Left ventricle myocardium superior (tissue), 1 donor: ENCODE data around the gene GNB3. TPM values are rescaled to one million over a fixed set of nuclear protein-coding genes. Genes with fewer than 3 reads are reported as not detected.

ENCODE experiments used
- ATAC-seq: fragments of 200-7000 bp; cut with Tn5 transposase; one replicate; pipeline ENCODE4 v1.9.1; 2020; ENCODE audit warnings: mild to moderate bottlenecking, moderate library complexity
- DNase-seq: peaks from one replicate; pipeline ENCODE4 v3.0.0-alpha.2; 2020
- intact Hi-C: fragments of 100-400 bp; cut with micrococcal nuclease; formaldehyde crosslinking; loops from one replicate; pipeline ENCODE4 v1.11.0; 2022
- total RNA-seq: library from RNA; stranded (reverse); fragmentation: NEBNext Ultra II Directional; extraction: Animal tissue kit (Norgen Biotek cat#: 25700); gene quantifications from one replicate; pipeline ENCODE4 v1.2.1, GENCODE V29; 2021
- donor health status: DM: no; HTN: yes; CAD: no; lungs with severe emphysema.

Gene GNB3
- total RNA-seq, 1 donor from 2014 or later, result 5.4 TPM

- DNase-seq (no peak), ATAC-seq (no peak)
- intact Hi-C loops, result no loop called here
Measured at GRCh38 chr12:6822426-6823135, 18.1 kb upstream of the GNB3 start.

DNA sequence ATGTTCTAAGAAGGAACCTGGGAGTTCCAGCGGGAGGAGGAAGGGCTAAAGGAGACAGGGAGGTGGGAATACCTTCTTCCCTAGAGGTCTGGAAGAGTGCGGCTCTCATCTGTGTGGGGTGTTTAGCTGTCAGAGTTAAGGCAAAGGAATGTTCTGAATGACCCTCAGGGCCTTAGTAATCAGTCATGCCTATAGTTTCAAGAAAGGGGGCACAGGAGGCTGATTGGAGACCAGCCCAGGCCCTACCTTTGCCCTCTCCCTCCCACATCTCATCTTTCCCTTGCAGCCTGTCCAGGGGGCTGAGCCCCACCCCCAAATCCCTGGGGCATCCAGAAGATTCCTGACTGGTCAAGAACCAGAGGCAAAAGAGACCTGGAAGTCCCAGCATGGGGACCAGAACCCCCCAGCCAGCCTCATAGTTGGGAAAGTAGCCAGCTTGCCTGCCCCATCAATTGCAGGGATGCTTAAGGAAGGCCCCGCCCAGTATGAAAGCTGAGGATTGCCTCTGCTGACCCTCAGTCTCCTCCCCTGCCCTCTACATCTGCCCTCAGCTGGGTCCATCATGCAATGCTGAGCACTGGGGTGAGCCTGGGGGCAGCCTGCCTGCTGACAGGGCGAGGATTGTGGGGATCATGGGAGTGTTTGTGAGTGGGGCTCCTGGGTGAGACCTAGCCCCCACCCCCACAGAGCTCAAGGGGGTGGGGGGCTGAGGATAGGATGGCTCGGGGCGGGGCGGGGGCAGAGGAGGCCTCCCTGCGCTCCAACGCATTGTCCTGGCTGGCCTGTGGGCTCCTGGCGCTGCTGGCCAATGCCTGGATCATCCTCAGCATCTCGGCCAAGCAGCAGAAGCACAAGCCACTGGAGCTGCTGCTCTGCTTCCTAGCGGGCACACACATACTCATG, 17.3 kb upstream of the GNB3 start:
- intact Hi-C loops, result no loop called here

DNA sequence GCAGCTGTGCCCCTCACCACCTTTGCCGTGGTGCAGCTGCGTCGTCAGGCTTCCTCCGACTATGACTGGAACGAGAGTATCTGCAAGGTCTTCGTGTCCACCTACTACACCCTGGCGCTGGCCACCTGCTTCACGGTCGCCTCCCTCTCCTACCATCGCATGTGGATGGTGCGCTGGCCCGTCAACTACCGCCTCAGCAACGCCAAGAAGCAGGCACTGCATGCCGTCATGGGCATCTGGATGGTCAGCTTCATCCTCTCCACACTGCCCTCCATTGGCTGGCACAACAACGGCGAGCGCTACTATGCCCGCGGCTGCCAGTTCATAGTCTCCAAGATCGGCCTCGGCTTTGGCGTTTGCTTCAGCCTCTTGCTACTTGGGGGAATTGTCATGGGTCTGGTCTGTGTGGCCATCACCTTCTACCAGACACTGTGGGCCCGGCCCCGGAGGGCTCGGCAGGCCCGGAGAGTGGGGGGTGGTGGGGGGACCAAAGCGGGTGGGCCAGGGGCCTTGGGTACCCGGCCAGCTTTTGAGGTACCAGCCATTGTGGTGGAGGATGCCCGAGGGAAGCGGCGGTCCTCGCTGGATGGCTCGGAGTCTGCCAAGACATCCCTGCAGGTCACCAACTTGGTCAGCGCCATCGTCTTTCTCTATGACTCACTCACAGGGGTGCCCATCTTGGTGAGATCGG, 16.5 kb upstream of the GNB3 start:
- intact Hi-C loops, result no loop called here
- DNase-seq (no peak), ATAC-seq (no peak)

More for the DNA sequence above, 17.3 kb upstream of the GNB3 start:
- no peak for ATAC-seq
- no peak for DNase-seq

GRCh38 chr12:6824901-6825381, 15.8 kb upstream of the GNB3 start:
- intact Hi-C loops, result loop anchor here (5.0 kb wide), 1 partner anchor 88 kb away; no protein-coding TSS in a partner anchor
- DNase-seq (no peak), ATAC-seq (no peak)

DNA sequence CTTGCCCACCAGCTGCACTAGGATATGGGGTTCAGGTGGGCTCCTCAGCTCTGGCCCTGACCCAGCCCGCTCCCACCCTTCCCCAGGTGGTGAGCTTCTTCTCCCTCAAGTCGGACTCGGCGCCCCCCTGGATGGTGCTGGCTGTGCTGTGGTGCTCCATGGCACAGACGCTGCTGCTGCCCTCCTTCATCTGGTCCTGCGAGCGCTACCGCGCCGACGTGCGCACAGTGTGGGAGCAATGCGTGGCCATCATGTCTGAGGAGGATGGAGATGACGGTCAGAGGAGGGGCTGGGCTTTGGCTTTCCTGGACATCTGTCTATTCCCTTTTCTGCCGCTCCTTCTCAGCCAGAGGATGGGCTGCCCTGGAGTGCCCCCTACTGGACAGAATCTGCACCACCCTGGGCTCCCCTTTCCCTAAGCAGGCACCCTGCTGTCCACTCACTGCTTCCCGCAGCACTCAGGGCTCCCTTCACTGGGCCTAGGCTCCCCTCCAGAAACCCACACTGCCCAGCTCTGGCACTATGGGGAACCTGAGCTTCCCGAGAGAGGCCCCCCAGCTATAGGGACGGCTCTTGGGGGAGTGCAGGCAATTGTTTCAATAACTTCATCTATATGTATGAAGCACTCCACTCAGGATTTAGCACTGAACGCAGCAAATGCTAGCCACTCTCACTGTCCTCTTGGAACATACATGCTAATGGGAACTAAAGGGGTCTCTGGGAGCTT, 15.2 kb upstream of the GNB3 start:
- DNase-seq (peak; percentile 90), ATAC-seq (peak; percentile 55)
- intact Hi-C loops, result loop anchor here (5.0 kb wide), 1 partner anchor 88 kb away; no protein-coding TSS in a partner anchor

- DNase-seq (no peak), ATAC-seq (no peak)
- intact Hi-C loops, result loop anchor here (5.0 kb wide), 1 partner anchor 89 kb away; no protein-coding TSS in a partner anchor
Measured at GRCh38 chr12:6826125-6826733, 14.5 kb upstream of the GNB3 start.

DNA sequence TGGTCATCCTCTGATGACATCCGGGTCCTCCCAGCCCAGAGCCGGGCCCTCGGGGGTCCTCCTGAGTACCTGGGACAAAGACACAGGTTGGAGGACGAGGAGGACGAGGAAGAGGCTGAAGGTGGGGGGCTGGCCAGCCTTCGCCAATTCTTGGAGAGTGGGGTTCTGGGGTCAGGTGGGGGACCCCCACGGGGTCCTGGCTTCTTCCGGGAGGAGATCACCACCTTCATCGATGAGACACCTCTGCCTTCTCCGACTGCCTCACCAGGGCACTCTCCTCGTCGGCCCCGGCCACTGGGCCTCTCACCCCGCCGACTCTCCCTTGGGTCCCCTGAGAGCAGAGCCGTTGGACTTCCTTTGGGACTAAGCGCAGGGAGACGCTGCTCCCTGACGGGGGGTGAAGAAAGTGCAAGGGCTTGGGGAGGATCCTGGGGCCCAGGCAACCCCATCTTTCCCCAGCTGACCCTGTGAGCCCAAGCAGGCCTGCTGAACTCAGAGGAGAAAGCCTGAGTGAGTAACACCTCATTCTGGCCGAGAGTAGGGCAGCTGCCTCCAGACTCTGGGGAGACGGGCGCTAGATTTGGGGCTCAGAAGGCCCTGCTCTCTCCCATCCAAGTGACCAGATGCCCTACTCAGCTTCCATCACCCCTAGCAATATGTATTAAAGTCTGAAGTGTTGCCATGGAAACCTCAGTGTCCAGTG, 13.8 kb upstream of the GNB3 start:
- no peak for ATAC-seq
- intact Hi-C loops, result loop anchor here (5.0 kb wide), 1 partner anchor 90 kb away; no protein-coding TSS in a partner anchor
- no peak for DNase-seq

DNA sequence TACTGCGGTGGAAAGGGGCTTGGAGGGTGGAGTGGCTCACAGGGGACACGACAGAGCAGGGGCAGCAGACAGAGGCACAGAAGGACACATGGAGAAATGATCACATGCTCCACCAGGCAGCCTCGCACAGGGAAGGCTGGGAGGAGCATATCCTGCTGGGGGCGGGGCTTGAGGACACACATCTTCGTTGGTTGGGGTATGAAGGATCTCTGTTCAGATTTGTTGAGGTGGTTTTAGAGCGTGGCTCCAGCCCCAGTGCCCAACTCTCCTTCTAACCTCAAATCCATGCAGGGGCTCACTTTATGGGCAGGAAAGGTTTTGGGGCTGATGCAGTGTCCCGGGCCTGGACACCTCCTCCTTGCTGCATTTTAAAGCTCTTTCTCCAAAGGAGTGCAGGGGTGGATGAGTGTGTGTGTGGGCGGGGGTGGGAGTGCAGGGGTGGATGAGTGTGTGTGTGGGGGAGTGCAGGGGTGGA, 13.3 kb upstream of the GNB3 start:
- ATAC-seq (peak; percentile 66), DNase-seq (peak; percentile 92)
- intact Hi-C loops, result loop anchor here (5.0 kb wide), 1 partner anchor 90 kb away; no protein-coding TSS in a partner anchor

DNA sequence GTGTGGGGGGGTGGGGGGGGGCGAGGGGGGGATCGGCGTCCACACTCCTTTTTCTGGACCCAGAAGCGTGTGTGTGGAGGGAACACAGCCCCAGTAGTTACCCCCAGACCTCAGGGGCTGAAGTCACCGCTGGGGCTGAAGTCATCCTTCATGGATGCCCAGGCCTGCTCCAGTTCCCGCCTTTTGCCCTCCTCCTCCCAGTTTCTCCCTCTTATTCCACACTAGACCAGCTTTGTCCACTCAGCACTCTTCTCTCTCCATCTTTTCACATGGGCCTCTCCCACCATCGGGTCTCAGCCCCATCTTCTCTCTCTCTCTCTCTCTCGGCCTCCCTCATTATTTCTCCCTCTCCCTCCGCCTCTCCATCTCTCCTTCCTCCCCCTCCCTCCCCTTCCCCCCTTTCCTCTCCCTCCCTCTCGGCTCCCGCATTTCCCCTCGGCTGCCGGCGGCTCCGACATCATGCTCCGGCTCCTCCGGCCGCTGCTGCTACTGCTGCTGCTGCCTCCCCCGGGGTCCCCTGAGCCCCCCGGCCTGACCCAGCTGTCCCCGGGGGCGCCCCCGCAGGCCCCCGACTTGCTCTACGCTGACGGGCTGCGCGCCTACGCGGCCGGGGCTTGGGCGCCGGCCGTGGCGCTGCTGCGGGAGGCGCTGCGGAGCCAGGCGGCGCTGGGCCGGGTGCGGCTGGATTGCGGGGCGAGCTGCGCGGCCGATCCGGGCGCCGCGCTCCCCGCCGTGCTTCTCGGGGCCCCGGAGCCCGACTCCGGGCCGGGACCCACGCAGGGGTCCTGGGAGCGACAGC, 12.5 kb upstream of the GNB3 start, which contains the start of gene P3H3:
Gene P3H3, plus strand, starts transcription at position 426 of the 799 bp plus-strand sequence. Its CDS starts 34 bp downstream, at position 460.
- DNase-seq (peak; percentile 64), ATAC-seq (peak; percentile 31)

DNA sequence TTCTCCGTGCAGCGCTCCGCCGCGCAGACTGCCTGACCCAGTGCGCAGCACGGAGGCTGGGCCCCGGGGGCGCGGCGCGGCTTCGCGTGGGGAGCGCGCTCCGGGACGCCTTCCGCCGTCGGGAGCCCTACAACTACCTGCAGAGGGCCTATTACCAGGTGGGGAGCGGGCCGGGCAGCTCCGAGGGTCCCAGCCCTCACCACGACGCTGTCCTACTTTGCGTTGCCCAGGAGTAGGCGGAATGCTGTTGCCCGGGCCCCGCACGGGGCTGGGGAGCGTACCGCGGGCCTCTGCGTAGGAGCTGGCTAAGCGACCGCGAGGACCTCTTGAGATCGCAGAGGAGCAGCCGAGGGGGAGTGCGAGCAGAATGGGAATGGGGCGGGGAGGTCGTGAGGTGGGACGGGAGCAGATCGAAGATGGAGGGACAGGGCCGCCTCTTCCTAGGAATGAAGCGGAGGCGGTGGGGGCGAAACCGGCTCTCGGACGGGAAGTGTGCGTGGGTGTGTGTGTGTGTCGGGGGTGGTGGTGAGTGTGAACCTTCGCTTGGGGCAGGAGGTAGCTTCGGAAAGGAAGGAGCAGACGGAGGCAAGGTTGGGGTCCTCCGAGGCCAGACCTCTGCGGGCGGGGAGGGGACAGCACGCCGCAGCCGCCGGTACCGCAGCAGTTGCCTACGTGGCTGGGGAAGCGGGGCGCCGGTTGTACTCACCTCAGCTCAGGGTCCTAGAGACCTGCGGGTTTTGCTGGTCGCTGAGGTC, 11.8 kb upstream of the GNB3 start:
- peak; percentile 63 for DNase-seq
- intact Hi-C loops, result loop anchor here (5.0 kb wide), 1 partner anchor 92 kb away; no protein-coding TSS in a partner anchor
- ATAC-seq, result peak; percentile 29

More for the DNA sequence above, 12.5 kb upstream of the GNB3 start, which contains the start of gene P3H3:
- intact Hi-C loops, result loop anchor here (5.0 kb wide), 1 partner anchor 91 kb away; no protein-coding TSS in a partner anchor

GRCh38 chr12:6829536-6830220, 11.0 kb upstream of the GNB3 start:
- peak; percentile 4 for ATAC-seq
- intact Hi-C loops, result loop anchor here (5.0 kb wide), 1 partner anchor 92 kb away; no protein-coding TSS in a partner anchor
- peak; percentile 44 for DNase-seq

DNA sequence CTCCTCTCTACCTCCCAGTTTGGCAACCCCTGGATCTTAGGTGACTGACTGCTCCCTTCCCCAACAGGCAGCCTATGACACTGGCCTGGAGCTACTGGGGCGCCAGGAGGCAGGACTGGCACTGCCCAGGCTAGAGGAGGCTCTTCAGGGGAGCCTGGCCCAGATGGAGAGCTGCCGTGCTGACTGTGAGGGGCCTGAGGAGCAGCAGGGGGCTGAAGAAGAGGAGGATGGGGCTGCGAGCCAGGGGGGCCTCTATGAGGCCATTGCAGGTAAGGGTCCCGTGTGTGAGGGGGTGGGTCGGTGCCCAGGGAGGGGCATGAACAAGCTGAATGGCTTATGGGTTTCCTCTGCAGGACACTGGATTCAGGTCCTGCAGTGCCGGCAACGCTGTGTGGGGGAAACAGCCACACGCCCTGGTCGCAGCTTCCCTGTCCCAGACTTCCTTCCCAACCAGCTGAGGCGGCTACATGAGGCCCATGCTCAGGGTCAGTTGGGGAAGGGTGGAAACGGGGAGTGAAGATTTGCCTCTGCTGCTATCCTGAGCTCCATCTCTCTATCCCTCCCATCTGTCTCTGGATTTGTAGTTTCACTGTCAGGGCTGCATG, 10.3 kb upstream of the GNB3 start:
- ATAC-seq, result no peak
- intact Hi-C loops, result no loop called here

DNA sequence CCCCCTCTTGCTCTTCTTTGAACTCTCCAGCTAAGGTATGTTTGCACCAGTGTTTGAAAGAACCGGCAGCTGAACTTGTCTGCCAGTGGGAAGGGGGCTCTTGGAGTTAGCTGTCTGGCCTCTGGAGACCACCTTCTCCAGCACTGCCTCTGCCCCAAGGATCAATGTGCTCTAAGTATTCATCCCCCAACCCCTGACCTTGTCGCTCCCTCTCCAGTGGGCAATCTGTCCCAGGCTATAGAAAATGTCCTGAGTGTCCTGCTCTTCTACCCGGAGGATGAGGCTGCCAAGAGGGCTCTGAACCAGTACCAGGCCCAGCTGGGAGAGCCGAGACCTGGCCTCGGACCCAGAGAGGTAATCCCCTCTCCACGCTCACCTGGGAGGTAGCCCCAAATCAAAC, 9.7 kb upstream of the GNB3 start:
- ATAC-seq, result no peak
- no peak for DNase-seq
- intact Hi-C loops, result no loop called here

More for the DNA sequence above, 10.3 kb upstream of the GNB3 start:
- DNase-seq, result no peak

- intact Hi-C loops, result no loop called here
- no peak for DNase-seq
- no peak for ATAC-seq
Measured at GRCh38 chr12:6831450-6831995, 9.2 kb upstream of the GNB3 start.
